ENCODE data around the gene R3HDM4.

R3HDM4 gene

DNA sequence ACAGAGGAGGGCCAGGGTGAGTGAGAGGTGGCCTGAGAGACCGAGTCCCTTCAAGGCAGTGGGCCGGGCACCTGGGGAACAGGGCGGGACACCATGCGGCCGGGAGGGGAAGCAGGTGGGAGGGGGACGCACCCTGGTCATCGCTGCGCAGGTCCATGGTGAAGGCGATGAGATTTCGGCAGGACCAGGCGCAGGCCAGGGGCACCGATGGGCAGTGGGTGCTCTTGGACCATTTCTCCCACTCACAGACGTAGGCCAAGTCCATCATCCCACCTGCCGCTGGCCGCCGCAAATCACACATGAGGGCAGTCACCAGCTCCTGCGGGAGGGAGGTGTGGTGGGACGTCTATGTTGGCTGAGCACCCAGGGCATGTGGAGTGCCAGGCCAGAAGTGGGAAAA, 22.2 kb downstream of the R3HDM4 start:
- Histone ChIP-seq H4K20me1 (ENCODE audit: insufficient read depth, low read length, poor library complexity, severe bottlenecking) (peaks cover 3% of the 10 kb centered on the region), H3K4me3 (ENCODE audit: low read length, poor library complexity, severe bottlenecking) (no peak overlapping the region), H3K9me3 (ENCODE audit: insufficient read depth, low read depth, low read length) (no peaks in the 10 kb centered on the region), H3F3A (ENCODE audit: low read depth) (no peaks in the 10 kb centered on the region), H3K4me2 (ENCODE audit: low read depth, low read length, poor library complexity, severe bottlenecking) (no peak overlapping the region), H3K27me3 (ENCODE audit: insufficient read depth, low read length, poor library complexity, severe bottlenecking) (no peaks in the 10 kb centered on the region), H3K4me1 (ENCODE audit: insufficient read depth, low read length, poor library complexity, severe bottlenecking) (no peaks in the 10 kb centered on the region), H3K9me2 (replicated peaks; ENCODE audit: low read depth, low read length) (no peaks in the 10 kb centered on the region), H3K9ac (ENCODE audit: low read depth, low read length, poor library complexity, severe bottlenecking) (no peak overlapping the region), H3K79me2 (ENCODE audit: insufficient read depth, low read length) (peaks cover 14% of the 10 kb centered on the region; the same call in 1 of the 2 replicates), H3K36me3 (ENCODE audit: insufficient read depth, low read length) (peaks cover 2% of the 10 kb centered on the region; the same call in 1 of the 2 replicates), H2AFZ (ENCODE audit: low read length) (no peak overlapping the region)
- TF ChIP-seq, protein P1, sequence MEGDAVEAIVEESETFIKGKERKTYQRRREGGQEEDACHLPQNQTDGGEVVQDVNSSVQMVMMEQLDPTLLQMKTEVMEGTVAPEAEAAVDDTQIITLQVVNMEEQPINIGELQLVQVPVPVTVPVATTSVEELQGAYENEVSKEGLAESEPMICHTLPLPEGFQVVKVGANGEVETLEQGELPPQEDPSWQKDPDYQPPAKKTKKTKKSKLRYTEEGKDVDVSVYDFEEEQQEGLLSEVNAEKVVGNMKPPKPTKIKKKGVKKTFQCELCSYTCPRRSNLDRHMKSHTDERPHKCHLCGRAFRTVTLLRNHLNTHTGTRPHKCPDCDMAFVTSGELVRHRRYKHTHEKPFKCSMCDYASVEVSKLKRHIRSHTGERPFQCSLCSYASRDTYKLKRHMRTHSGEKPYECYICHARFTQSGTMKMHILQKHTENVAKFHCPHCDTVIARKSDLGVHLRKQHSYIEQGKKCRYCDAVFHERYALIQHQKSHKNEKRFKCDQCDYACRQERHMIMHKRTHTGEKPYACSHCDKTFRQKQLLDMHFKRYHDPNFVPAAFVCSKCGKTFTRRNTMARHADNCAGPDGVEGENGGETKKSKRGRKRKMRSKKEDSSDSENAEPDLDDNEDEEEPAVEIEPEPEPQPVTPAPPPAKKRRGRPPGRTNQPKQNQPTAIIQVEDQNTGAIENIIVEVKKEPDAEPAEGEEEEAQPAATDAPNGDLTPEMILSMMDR (conservative IDR thresholded peaks at IDR 0.05; ENCODE audit: low read length) = no peak
- TF ChIP-seq EZH2phosphoT487 (IDR thresholded peaks at IDR 0.05; ENCODE audit: borderline replicate concordance) = no peak

DNA sequence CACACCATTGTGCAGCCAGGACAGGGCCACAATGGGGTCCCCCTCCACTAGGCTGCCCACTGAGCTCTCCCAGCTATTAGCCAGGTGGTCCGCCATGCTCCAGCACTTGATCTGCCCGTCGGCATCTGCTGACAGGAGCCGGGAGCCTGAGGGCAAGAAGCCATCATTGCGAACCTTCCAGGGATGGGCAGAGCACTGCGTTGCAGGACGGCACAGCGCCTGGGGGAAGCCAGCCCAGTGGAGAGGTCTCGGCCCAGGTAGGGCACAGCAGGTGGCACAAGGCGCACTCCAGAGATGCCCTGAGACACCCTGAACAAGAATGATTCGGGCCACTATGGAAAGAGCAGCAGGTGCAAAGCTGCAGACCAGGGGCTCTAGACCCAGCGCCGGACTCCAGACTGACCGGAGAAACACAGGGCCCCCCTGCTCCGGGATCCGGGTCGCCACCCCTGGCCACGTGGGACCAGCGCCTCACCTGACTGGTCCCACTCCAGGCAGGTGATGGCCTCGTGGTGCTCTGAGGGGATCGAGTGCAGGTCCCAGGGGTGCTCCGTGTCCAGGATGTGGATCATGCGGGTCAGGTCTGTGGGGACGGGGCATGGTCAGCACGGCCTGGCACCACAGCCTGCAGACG, 23.2 kb downstream of the R3HDM4 start:
- Histone ChIP-seq H2AFZ (ENCODE audit: low read length) (no peak overlapping the region), H3K79me2 (ENCODE audit: insufficient read depth, low read length) (peaks cover 14% of the 10 kb centered on the region; the same call in 1 of the 2 replicates), H3K27me3 (ENCODE audit: insufficient read depth, low read length, poor library complexity, severe bottlenecking) (no peaks in the 10 kb centered on the region), H4K20me1 (ENCODE audit: insufficient read depth, low read length, poor library complexity, severe bottlenecking) (peaks cover 3% of the 10 kb centered on the region), H3K4me3 (ENCODE audit: low read length, poor library complexity, severe bottlenecking) (no peak overlapping the region), H3K4me2 (ENCODE audit: low read depth, low read length, poor library complexity, severe bottlenecking) (no peak overlapping the region), H3F3A (ENCODE audit: low read depth) (no peaks in the 10 kb centered on the region), H3K36me3 (ENCODE audit: insufficient read depth, low read length) (peaks cover 2% of the 10 kb centered on the region; the same call in 1 of the 2 replicates), H3K9me3 (ENCODE audit: insufficient read depth, low read depth, low read length) (no peaks in the 10 kb centered on the region), H3K4me1 (ENCODE audit: insufficient read depth, low read length, poor library complexity, severe bottlenecking) (no peaks in the 10 kb centered on the region), H3K9me2 (replicated peaks; ENCODE audit: low read depth, low read length) (no peaks in the 10 kb centered on the region), H3K9ac (ENCODE audit: low read depth, low read length, poor library complexity, severe bottlenecking) (no peak overlapping the region)
- TF ChIP-seq, protein P1 (conservative IDR thresholded peaks at IDR 0.05; ENCODE audit: low read length) = no peak
- TF ChIP-seq EZH2phosphoT487 (IDR thresholded peaks at IDR 0.05; ENCODE audit: borderline replicate concordance) = no peak

DNA sequence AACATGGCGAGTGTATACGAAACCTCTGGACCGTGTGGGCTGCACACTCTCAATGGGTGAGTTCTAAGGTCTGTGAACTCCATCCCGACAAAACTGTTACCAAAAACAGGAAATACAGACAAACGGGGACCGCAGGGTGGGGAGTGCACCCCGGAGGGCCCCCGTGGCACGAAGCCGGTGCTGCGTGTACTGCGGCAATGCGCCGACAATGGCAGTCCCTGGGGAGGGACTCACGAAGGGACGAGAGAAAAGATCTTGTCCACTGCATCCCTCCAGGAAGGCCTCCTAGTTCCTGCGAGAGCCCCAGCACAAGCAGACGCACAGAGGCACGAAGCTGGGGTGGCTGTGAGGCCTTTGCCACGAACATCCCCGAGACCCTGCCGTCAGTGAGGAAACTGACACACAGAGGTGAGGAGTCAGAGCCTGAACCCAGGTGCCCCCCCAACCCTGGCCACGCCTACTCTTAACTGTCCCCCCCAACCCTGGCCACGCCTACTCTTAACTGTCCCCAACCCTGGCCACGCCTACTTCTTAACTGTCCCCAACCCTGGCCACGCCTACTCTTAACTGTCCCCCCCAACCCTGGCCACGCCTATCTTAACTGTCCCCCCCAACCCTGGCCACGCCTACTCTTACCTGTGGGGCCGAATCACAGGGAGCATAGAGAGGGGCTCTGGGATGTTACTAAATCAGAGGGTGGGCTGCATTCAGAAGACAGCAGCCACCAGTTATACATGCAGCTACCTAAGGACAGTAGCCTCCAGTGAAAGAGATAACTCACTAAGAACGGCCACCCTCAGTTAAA, 24.2 kb downstream of the R3HDM4 start:
- H3K36me3 ChIP-seq (ENCODE audit: insufficient read depth, low read length) = peaks cover 2% of the 10 kb centered on the region; the same call in 1 of the 2 replicates
- no peaks in the 10 kb centered on the region for H3K4me1 ChIP-seq (ENCODE audit: insufficient read depth, low read length, poor library complexity, severe bottlenecking)
- no peak overlapping the region for H3K9ac ChIP-seq (ENCODE audit: low read depth, low read length, poor library complexity, severe bottlenecking)
- H3K9me3 ChIP-seq (ENCODE audit: insufficient read depth, low read depth, low read length) = no peaks in the 10 kb centered on the region
- H4K20me1 ChIP-seq (ENCODE audit: insufficient read depth, low read length, poor library complexity, severe bottlenecking) = peaks cover 3% of the 10 kb centered on the region
- no peak for TF ChIP-seq EZH2phosphoT487 (IDR thresholded peaks at IDR 0.05; ENCODE audit: borderline replicate concordance)
- TF ChIP-seq, protein P1 (conservative IDR thresholded peaks at IDR 0.05; ENCODE audit: low read length) = no peak
- no peaks in the 10 kb centered on the region for H3K27me3 ChIP-seq (ENCODE audit: insufficient read depth, low read length, poor library complexity, severe bottlenecking)
- no peak overlapping the region for H3K4me3 ChIP-seq (ENCODE audit: low read length, poor library complexity, severe bottlenecking)
- H3K4me2 ChIP-seq (ENCODE audit: low read depth, low read length, poor library complexity, severe bottlenecking) = no peak overlapping the region
- H3K9me2 ChIP-seq (replicated peaks; ENCODE audit: low read depth, low read length) = no peaks in the 10 kb centered on the region
- H3F3A ChIP-seq (ENCODE audit: low read depth) = no peaks in the 10 kb centered on the region
- H3K79me2 ChIP-seq (ENCODE audit: insufficient read depth, low read length) = peaks cover 14% of the 10 kb centered on the region; the same call in 1 of the 2 replicates
- H2AFZ ChIP-seq (ENCODE audit: low read length) = no peak overlapping the region

Data from Loucy (cell line).